Stimulated activated naive CD4-positive, alpha-beta T cell (primary cell): Measurements from ENCODE around the gene CACNA1S.

Experiments
- DNase-seq, 6 experiments: peaks; one replicate each; lab custom pipeline; 2025; lab: John Stamatoyannopoulos, UW

Gene CACNA1S

GRCh38 chr1:201140235-201140940, 28.2 kb upstream of the CACNA1S start:
- no peak for DNase-seq

DNA sequence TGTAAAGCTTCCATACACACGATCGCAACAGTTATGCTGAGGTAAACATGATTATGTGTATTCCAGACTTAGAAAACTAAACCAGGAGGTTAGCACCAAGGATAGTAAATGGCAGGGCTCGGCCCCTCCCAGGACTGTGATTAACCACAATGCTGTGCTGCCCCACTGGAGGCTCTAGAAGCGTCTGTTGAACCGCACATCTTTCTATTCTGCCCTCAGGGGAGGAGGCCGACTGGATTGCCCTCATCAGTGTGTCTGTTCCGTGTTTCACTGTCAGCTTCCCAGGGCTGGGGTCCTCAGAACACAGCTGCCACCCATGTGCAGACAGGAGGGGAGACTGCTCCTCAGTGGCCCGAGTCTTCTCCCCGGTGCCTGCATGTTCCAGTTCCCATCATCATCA, 27.5 kb upstream of the CACNA1S start:
- DNase-seq, result no peak

GRCh38 chr1:201139306-201139705, 27.1 kb upstream of the CACNA1S start:
- DNase-seq, result no peak

- no peak for DNase-seq
Measured at GRCh38 chr1:201138311-201138840, 26.1 kb upstream of the CACNA1S start.

GRCh38 chr1:201137579-201138310, 25.5 kb upstream of the CACNA1S start:
- no peak for DNase-seq

- DNase-seq, result no peak
Measured at GRCh38 chr1:201137024-201137392, 24.8 kb upstream of the CACNA1S start.

GRCh38 chr1:201136355-201137023, 24.3 kb upstream of the CACNA1S start:
- DNase-seq, result no peak

DNA sequence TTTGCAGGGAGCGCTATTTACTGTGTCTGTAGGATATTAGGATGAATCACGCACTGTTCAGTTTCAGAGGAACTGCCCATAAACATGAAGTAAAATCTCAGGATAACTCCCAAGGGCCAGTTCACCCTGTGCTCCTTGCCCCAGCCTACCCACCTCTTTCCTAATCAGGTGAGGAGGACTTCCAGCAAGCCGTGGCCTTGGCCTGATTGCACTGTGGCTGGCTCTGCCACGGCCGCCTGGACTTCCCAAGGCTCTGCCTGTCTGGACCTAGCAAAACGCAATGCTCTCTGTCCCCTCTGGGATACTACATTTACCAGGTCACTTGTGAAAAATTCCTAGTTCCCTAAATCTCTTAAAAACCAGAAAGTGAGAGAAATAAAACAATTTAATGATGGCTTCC, 22.2 kb upstream of the CACNA1S start:
- no peak for DNase-seq

DNA sequence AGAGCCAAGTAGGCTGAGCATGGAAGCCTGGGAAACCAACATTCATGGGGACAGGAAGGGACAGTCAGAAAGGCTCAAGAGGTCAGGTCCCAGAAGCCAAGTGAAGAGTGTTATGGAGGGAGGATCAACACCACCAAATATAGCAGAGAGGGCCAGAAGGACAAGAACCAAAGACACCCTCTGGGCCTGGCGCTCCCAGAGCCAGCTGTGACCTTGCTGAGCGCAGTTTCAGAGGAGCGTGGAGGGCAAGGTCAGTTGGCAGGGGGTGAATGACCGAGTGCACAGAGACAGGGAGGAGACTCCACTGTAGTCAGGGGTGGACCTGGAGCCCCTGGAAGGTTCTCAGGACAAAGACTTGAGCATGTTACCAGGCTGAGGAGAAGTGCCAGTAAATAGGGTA, 19.2 kb upstream of the CACNA1S start:
- DNase-seq, result no peak

DNA sequence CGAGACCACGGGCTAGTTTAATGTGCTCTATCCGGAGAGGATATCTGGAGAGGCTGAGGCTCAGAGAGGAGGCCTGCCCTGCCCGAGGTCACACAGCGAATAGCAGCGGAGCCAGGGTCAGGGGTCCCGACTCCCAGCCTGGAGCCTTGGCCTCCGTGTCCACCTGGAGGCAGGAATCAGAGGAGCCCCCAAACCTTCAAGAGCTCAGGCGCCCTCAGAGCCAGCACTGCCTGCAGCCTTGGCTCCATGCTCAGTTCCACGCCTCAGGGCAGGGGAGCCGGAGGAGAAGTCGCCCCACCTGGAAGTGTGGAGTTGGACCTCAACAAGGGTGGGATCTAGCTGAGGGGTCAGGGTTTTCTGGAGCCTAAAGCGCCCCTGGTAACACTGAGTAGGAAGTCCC, 16.7 kb upstream of the CACNA1S start:
- no peak for DNase-seq

- no peak for DNase-seq
Measured at GRCh38 chr1:201128476-201128875, 16.2 kb upstream of the CACNA1S start.

DNA sequence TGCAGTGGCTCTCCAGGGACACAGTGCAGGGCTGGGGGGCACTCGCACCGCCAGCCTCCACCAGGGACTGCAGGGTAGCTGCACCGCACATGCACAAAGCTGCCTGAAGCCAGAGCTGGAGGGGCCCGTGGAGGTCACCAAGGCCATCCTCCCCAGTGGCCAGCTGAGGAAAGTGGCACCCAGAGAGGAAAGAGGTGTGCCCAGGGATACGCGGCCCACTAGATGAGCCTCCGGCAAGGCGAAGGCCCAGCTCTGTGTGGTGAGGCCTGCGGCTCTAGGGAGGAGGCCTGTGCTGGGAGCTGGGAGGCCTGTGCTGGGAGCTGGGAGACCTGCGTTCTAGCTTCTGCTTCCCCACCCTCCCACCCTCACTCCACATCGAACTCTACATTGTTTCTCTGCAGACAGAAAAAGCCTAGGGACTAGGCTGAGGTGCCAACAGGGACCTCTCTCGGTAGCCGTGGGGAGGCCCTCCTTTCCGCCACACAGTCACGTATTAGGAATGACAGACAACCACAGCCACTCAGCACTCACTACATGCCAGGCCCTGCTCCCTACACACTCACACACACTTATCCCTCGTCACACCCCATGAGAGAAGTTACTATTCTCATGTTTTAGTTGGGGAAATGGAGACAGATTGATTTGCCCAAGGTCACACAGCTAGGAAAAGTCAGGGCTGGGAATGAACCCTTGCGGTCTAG, 15.7 kb upstream of the CACNA1S start:
- no peak for DNase-seq

DNA sequence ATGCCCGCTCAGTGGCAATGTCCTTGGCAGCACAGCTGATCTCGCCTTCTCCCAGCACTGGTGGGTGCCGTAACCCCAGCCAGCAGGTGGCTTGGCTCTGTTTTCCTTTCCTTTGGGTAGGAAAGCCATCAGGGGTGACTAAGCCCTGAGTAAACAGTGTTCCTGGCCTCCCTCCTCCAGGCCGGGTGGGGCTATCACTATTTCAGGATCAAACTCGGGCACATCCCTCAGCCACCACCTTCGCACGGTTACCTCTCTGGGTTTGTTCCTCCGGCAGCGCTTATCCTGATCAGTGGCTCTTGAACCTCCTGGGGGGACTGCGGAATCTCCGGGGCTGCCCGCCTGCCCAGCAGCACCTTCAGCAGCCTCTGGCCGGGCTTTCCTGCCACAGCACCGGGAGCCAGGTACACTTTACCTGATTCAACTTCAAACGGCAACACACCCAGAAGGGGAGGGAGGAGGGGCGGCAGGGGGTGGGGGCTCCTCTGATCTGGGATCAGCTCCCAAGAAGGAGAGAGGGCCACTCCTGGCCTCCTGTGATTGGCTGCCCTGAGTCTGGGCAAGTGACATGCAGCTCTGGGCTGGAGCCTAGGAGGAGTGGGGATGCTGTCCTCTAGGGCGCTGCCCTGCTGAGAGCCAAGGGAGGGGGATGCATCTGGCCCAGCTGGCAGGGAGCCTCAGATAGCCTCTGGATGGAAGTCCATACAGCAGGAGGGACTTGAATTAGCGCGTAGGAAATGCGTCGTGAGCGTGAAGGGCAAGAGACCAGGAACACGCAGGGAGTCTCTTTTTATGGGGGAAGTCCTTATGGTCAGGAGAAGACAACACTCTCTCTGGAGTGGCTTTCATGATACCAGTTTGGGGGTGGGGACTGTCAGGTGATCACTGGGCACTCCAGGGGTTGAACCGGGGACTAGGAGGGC, 14.9 kb upstream of the CACNA1S start, which contains the start of gene ASCL5:
TSS of gene ASCL5 (minus strand) at position 353 of the 923 bp plus-strand sequence. CDS start 11,812 bp downstream, outside the sequence.
- DNase-seq, result no peak

DNA sequence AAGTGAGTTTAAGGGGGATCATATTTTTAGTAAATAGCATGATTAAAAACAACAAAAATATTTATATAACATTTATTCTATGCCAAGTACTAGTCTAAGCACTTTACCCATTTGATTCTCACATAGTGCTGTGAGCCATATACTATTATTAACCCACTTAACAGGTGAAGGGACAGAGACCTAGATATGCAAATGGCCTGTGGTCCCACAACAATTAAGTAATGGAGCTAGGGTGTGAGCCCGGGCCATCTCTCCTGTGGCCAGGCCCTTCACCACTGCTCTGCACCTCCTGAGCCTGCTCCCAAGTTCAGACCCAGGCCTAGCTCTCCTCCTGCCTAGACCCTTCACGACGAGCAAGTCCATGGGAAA, 14.2 kb upstream of the CACNA1S start:
- no peak for DNase-seq

DNA sequence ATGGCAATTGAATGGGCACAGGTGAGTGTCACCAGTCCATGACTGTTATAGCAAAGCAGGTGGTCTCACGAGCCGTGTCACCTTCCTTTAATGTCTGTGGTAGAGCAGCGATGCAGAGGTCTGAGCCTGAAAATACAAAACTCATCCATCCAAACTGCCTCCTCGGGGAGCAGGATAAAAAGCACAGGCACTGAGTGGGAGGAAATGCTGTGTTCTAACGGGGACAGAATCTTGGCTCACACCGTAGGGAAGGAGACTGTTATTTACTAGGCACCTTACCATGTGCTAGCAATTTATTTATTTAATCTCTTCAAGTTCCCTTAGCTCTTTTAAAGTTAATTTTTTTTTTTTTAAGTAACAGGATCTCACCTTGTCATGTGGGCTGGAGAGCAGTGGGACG, 13.6 kb upstream of the CACNA1S start:
- DNase-seq, result no peak

DNA sequence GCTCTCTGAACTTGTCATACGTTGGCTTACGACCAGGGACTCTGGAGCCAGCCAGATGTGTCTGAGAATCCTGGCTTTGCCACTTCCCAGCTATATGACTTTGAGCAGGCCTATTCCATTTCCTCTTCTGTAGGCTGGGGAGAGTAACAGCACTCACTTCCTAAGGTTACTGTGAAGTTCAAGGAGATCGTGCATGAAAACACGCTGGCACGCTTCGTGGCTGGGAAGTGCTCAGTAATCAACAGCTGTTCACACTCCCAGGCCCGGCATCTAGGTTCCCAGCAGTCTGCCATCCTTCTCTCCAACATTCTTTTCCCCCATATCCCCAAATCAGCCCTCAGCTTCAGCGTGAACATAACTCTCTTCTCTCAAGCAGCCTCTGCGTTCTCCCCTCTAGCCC, 12.8 kb upstream of the CACNA1S start:
- no peak for DNase-seq

- DNase-seq, result no peak
Measured at GRCh38 chr1:201123866-201124265, 11.6 kb upstream of the CACNA1S start.

- DNase-seq, result no peak
Measured at GRCh38 chr1:201122321-201122957, 10.2 kb upstream of the CACNA1S start.

- peak in 5 of 6 experiments; percentile 4 to 30 (median 14) for DNase-seq
Measured at GRCh38 chr1:201119206-201120197, 7.3 kb upstream of the CACNA1S start.
